Muscle of back (tissue), 11 donors: ENCODE measurements around the gene CCL22. TPM values are rescaled to one million over a fixed set of nuclear protein-coding genes. Genes with fewer than 3 reads are reported as not detected.

ENCODE experiments used
- DNase-seq, 3 donors: peaks; one replicate each; pipeline versions ENCODE4 v3.0.0 to v3.0.0-alpha.2; 2013
- polyA plus RNA-seq, 10 donors: library from polyadenylated mRNA; unstranded; fragments of 120-200 nt; gene quantifications; one replicate each; pipeline ENCODE4 v1.2.1, GENCODE V29; 2013; ENCODE audit not compliant: insufficient read length in 10 of 10

The CCL22 gene
- polyA plus RNA-seq, 10 donors = 0.07 to 0.33 (median 0.11) TPM; not detected in 1

GRCh38 chr16:57345666-57346204, 12.8 kb upstream of the CCL22 start:
- no peak for DNase-seq

GRCh38 chr16:57347858-57348257, 10.7 kb upstream of the CCL22 start:
- DNase-seq = no peak

GRCh38 chr16:57348327-57348726, 10.3 kb upstream of the CCL22 start:
- DNase-seq = no peak

- no peak for DNase-seq
These were observed 9.2 kb upstream of the CCL22 start for GRCh38 chr16:57349212-57350031.

- no peak for DNase-seq
These were observed 5.9 kb upstream of the CCL22 start for GRCh38 chr16:57352636-57353047.

GRCh38 chr16:57354311-57354710, 4.3 kb upstream of the CCL22 start:
- DNase-seq = no peak

- DNase-seq = no peak
These were observed 2.6 kb upstream of the CCL22 start for GRCh38 chr16:57355898-57356414.

GRCh38 chr16:57356547-57356946, 2.0 kb upstream of the CCL22 start:
- DNase-seq = no peak

GRCh38 chr16:57357330-57358085, 1.1 kb upstream of the CCL22 start:
- DNase-seq = no peak

- DNase-seq = no peak
These were observed 530 bp upstream of the CCL22 start for GRCh38 chr16:57358086-57358420.

GRCh38 chr16:57360321-57360935, 1.8 kb downstream of the CCL22 start:
- DNase-seq = no peak

GRCh38 chr16:57361404-57361803, 2.8 kb downstream of the CCL22 start:
- DNase-seq = no peak

GRCh38 chr16:57364143-57364542, 5.6 kb downstream of the CCL22 start:
- no peak for DNase-seq

GRCh38 chr16:57366544-57367040, 8.0 kb downstream of the CCL22 start:
- no peak for DNase-seq

- no peak for DNase-seq
These were observed 8.7 kb downstream of the CCL22 start for GRCh38 chr16:57367116-57367752.

- DNase-seq = no peak
These were observed 13.2 kb downstream of the CCL22 start for GRCh38 chr16:57371494-57372371.

GRCh38 chr16:57372372-57373116, 14.0 kb downstream of the CCL22 start, which contains the start of gene CX3CL1:
Gene CX3CL1, plus strand, starts transcription at chr16:57372490. Its CDS starts 79 bp downstream, at chr16:57372569.
- peak; percentile 19 to 75 (median 40) for DNase-seq

GRCh38 chr16:57373117-57373947, 14.7 kb downstream of the CCL22 start:
- no peak for DNase-seq
